Measurements from ENCODE around the gene CDIPT.
A peak's percentile ranks its signal among the peaks of the same experiment; 100 is the strongest.
"Not testable (repeated sequence)": the region's sequence is repeated elsewhere in the genome, so short reads cannot be mapped to it uniquely, and the experiment has no call there.

Gene CDIPT

DNA sequence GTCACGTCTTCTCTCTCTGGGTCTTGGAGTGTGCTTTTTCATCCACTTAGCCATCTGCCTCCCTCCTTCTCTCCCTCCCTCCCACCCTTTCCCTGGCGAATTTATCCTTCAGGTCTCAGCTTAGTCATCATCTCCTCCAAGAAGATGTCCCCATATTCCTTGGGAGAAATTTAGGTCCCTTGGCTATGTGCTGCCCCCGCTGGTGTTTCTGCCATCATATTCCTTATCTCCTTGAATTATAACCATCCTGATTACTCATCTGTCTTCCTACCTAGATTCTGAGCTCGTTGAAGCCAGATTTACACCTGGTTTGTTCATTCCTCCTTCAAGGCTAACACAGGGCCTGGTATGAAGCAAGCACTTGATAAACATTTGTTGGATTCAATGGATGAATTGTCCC is 31.3 kb upstream of the CDIPT start:
- DNase-seq = no peak

DNA sequence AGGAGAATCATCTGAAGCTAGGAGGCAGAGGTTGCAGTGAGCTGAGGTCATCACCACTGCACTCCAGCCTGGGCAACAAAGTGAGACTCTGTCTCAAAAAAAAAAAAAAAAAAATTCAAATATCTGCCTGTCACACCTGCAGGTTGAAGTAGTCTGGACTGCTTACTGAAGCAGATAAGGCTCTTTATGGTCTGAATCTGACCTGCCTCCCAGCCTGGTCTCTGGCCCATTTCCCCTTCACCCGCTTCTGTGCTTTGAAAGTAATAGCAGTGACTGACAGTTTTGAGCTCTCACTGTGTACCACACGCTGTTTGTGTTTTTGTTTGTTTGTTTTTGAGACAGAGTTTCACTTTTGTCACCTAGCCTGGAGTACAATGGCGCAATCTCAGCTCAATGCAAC is 30.5 kb upstream of the CDIPT start:
- no peak for DNase-seq

DNA sequence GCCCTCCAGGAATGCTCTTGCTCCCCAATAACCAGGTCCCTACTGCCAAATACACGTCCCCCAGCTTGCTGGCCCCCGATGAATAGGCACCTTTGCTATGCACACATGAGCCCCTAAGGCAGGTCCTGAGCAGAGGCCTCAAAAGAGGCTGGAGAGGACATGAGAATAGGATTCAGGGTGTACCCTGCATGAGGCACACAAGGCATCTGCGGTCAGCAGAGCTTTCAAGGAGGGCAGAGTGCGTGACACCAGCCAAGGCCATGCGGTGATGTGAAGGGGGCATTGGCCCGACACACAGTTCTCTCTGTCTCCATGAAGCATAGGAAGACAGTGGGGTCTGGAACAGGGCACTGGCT is 29.4 kb upstream of the CDIPT start:
- no peak for DNase-seq

DNA sequence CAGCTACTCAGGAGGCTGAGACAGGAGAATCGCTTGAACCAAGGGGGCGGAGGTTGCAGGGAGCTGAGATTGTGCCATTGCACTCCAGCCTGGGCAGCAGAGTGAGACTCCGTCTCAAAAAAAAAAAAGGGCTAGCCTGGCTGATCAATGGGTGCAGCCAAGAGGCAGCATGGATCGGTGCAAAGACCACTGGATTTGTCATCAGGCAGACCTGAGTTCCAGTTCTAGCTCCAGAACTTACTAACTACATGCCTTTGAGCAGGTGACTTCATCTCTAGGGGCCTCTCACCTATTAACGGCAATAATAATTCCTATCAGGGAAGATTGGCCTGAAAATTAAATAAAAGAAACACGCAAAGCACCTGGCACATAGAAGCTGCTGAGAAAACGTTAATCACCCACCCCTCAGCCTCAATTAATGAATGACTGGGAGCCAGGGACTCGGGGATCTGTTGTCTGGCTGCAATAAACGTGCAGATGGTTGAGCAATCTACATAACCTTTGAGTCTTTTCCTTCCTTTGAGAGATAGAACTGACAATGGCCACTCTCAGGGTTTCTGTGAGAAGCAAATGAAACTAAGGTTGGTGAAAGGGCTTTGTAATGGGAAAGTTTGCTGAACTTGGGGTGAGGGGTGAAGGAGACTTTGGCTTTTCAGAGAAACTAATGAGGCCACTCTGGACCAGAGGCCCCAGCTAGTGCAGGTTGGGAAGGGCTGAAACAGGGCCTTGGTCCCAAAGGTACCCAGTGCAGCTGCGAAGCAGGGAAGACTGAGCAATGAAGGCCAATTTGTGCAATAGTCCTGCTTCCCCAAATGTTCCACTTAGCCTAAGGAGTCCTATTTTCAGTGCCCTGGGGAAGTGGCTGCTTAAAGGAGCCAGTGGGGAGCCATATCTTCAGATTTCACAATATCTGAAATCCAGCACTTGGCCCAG is 28.8 kb upstream of the CDIPT start:
- DNase-seq = no peak

DNA sequence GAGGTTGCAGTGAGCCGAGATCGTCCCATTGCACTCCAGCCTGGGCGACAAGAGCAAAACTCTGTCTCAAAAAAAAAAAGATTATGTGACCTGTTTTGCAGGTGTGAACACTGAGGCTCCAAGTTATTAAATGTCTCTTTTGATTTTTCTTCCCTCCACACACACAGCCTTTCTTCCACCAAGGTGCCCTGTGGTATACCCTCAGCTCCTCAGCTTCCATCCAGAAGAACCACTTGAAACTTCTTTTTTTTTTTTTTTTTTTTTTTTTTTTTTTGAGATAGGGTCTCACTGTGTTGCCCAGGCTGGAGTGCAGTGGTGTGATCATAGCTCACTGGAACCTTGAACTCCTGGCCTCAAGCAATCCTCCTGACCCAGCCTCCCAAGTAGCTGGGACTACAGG is 26.3 kb upstream of the CDIPT start:
- DNase-seq = not testable (repeated sequence)

DNA sequence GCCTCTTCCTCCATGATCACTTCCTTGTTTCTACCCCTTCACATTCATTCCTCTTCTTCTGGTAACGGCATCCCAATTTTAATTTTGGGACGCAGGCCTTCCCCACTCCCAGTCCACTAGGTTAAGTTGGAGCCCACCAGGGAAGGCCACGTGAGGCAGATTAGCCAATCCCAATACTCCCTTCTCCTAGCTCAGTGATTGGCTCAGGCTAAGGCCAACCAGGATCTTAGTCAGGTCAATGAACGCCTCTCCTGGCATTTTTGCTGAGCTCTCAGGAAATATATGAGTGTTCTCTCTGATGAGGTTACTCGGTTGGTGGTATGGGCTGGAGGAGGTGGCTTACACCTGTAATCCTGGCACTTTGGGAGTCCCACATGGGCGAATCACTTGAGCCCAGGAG is 21.0 kb upstream of the CDIPT start:
- DNase-seq = no peak

DNA sequence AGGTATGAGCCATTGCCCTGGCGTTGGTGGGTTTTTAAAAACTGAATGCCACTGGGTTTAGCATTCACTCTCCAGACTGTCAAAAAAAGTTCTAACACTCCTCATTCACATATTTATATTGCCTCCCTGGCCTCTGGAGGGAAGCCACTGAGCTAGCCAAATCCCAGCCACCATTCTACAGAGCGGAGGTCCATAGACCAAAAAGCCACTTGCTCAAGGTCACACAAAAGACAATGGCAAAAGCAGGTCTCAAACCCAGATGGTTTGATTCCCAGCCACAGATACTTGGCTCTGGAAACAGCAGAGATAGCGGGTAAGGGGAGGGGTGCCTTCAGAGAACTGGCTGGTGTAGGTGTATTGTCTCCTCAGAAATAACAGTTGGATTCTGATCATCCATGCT is 18.0 kb upstream of the CDIPT start:
- no peak for DNase-seq

DNA sequence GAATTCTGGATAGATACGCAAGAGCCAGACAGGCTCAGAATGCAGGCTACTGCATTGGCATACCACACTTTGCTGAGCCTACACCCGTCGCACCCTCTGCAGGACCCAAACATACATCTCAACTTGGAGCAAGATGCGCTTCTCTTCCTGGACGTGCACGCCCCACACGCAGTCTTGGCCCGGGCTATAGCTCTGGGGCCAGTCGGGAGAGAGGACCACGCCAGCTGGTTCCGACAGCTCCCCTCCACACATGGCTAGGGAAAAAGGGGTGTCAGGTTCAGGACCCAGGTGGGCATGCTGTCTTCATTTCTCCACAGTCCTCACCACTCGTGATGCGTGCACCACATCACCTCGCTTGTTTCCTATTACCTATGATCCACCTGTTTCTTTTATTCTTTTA is 15.1 kb upstream of the CDIPT start:
- DNase-seq = no peak

DNA sequence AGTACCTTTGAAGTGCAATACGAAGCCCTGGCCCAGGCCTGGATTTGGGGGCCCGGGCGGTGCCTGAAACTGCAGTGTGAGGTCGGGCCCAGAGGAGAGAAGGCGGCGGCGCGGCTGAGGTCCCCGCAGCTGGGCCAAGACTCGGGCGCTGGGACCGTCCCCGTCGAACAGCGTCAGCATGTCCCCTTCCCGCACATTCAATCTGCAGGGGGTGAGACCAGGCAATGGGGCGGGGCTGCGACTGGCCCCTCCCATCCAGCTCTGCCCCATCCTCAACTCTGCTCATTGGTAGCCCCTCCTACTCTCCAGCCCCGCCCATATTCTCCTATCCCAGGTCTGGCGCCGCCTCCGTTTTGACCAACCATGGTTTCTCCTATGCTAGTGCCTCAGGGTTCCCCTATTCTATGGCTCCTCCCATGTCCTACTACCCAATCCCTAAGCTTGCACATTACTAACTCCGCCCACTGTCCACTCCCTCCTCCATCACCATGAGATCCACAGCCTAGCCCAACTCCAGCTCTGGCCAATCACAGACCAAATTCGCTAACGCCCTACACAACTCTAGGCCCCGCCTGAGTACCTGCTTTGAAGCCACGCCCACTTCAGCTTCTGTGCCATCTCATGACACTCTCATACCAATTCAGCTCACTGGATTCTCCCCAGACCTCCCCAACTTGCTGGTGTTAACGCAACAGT is 14.4 kb upstream of the CDIPT start:
- no peak for DNase-seq

DNA sequence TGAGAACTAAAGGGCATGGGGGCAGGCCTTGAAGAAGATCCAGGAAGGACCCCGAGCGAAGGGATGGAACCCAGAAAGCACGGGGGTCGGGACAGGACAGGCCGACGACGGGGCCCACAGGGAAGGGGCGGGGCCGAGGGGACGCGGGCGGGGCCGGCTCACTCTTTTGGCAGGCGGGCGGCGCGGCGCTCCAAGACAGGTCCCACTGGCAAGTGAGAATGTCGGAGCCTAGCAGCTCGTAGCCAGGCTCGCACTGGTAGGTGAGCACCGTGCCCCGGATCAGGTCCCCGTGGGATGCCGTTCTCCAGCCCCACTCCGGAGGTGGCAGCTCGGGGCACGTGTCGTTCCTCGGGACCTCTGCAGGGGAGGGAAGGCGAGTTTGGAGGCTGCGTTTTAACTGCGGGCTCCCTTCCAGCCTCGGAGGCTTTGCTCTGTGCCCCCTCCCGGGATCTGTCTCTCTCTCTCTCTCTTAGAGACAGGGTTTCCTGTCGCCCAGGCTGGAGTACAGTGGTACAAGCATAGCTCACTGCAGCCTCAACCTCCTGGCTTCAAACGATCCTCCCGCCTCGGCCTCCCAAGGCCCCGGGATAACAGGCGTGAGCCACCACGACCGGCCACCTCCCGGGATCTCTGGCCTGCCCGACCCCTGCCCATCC is 13.7 kb upstream of the CDIPT start:
- DNase-seq = peak; percentile 6

DNA sequence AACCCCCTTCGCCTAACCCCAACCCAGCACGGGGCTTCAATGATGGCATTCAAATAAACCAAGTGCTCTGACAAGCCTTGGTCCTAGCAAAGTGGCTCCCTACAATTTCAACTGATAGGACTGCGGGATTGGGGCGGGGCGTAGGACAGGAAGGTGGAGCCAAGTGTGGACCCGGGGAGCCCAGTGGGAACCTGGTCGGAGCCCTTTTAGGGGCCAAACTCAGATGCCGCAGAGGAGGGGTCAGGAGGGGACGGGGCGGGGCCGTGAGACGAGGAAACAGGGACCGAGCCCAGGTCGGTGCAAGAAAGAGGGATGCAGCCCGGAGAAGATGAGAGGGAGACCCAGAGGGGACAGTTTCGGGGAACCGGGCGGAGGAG is 13.2 kb upstream of the CDIPT start:
- DNase-seq = no peak

DNA sequence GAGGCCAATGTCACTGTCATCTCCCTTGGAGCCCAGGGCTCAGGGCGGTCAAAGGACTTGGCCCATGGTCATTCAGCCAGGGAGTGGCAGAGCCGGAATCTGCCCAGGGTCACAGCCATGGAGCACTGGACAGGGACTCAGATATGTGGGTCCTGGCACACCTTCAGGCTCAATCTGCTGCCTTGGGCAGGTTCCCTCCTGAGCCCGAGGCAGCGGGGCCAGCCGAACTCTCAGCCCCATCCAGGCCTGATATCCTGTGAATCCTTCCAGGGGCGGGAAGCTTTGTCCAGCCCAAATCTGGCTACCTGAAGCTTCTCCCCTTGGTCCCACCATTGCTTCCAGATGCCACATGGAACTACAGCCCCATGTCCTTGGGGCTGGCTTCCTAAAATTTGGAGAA is 12.2 kb upstream of the CDIPT start:
- DNase-seq = no peak

DNA sequence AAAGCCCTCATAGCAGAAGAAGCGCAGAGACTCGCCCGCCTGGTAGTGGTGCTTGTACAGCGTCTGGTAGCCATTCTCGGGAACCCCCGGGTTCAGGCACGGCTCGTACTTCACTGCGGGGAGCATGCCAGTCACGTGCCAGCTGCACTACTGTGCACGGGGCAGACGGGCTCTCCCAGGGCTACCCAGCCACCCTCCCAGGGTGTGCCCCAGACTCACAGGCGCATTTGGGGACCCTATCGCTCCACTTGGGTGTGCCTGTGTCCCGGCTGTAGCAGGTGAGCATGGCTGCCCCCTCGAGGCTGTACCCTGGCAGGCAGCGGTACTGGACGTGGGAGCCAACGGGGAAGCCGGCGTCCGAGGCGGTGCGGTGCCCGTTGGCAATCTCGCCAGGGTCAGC is 10.3 kb upstream of the CDIPT start:
- DNase-seq = no peak

DNA sequence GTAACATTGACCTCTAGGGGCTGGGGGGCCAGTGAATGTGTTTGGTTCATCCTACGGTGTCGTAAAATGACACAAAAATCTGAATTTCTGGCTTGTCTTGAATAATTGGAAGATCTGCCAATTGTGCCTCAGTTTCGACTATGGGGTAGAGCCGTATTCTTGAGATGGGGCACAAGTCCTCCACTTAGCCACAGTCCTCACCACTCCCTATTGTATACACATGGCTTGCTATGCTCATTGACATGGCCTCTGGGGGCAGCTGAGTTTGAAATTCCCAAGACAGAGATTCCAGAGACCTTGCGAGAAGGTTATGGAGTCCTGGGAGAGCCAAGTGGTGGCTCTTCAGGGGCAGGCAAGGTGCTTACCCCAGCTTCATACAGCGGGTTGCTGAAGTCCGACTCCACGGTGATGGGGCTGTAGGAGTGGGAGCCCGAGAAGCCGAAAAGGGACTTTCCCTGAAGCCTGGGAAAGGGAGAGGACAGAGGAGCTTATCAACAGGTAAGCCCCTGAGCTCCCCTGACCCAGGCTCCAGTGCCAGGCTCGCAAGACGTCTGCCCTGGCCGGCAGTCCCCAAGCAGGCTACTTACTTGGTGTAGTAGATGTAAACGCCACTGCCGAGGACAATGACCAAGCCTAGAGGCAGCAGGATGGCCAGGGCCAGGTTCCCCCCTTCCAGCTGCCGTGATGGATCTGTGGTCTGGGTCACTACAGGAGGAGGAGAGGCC is 9.0 kb upstream of the CDIPT start:
- DNase-seq = no peak

DNA sequence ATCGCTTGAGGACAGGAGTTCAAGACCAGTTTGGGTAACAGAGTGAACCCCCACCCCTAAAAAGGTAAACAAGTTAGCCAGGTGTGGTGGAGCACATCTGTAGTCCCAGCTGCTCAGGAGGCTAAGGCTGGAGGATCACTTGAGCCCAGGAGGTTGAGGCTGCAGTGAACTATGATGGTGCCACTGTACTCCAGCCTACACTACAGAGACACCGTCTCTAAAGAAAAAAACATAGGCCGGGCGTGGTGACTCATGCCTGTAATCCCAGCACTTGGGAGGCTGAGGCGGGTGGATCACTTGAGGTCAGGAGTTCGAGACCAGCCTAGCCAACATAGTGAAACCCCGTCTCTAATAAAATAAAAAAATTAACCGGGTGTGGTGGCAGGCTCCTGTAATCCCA is 6.0 kb upstream of the CDIPT start:
- not testable (repeated sequence) for DNase-seq

DNA sequence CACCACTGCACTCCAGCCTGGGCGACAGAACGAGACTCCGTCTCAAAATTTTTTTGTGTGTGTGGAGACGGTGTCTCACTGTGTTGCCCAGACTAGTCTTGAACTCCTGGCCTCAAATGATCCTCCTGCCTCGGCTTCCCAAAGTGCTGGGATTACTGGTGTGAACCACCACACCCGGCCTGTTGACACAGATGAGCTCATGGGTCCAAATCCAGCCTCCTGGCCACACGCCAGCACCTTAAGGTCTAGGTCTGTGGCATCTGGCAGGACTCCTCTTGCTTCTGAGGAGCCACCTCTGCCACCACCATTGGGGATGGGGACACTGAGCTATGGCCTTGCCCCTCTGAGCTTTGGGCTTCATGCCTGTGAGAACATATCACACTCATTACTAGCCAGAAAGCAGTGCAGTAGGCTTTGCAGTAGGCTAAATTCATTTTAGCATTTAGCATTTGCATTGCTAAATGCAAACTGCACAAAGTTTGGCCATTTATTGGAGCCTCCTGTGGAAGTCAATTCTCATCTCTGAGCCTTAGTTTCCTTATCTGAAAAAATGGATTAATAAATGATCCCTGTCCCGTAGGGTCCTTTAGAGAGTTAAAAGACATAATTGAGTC is 5.5 kb upstream of the CDIPT start:
- no peak for DNase-seq

DNA sequence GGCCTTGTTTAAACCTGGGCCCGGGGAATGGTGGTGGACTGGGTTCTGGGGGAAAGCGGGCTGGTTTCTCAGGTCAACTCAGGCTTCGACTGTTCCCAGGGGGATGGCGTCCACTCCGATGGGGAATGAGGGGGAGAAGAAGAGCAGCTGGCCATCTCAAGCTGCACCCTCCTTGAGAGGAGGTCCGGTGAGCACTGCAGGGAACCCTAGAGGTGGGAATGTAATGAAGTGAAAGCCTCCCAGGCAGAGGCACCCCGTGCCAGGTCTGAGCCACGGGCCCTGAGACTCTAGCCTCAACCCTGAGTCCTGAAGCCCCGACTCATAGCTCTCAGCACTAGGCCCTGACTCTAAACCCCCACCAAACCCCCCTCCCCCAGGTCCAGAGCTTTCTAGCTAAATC is 1.2 kb upstream of the CDIPT start:
- no peak for DNase-seq

DNA sequence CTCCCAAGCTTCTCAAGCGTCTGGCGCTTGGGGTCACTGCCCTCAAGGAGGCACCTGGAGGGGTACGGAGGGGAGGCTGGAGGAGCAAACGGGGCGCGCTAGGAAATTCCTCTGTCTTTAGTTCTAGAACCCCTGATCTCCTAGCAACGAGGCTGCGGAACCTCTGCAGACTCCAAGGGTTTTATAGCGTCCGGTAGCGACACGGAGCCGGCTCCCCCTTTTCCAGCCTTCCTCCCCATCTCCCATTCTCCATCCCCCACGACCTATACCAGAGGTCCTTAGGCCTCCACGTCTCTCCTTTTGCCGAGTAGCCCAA is 601 bp upstream of the CDIPT start:
- DNase-seq = no peak

DNA sequence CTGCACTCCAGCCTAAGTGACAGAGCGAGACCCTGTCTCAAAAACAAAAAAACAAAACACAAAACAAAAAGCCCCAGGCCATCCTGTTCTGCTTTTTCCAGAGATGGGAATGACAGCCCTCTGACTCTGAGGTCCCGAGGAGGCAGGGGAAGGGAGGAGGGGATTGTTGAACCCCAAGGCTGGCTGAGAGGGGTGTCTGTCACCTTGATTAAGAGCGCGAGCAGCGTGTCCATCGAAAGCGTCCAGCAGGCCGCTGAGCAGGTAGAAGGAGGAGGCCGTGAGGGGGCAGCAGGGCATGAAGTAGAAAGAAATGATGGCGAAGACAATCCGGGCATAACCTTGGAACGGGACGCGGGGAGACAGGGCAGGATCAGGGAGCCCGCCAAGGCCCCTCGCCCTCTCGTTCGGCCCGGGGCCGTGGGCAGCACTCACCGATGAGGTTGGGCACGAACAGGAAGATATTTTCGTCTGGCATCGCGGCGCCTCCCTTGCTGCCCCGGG is 593 bp downstream of the CDIPT start:
- DNase-seq = no peak

DNA sequence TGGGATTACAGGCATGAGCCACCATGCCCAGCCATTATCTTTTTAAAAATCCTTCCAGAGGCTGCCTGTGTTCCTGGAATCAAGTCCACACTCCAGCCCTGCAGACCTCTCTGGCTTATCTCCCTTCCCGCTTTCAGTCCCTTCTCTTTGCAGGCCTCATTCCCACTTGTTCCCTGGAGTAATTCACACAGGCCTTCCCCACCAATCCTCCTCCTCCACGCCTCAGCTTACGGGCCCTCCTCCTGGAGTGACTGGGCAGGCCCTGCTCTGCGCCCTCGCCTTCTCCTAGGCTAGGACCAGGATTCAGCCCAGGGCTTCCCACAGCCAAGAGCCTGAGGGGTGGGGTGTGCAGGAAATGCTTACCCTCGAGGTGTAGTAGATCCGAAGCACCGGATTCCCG is 2.8 kb downstream of the CDIPT start:
- no peak for DNase-seq

DNA sequence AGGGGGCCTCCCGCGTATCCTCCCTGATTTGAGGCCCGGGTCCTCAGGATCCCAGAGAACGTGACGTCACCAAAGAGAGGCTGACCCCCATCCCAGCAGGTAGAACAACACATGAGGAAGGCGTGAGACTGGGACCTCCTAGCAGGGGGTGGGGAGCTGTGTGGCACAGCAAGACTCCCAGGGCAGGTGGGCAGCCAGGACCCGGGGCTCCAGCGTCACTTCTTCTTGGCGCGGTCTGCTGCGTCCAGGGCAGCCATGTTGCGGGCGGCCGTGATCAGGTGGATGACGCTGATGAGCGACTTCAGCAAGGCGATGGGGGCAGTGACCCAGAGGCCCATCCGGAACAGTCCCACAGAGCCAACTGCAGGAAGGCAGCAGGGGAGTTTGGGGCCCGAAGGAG is 4.1 kb downstream of the CDIPT start:
- no peak for DNase-seq

DNA sequence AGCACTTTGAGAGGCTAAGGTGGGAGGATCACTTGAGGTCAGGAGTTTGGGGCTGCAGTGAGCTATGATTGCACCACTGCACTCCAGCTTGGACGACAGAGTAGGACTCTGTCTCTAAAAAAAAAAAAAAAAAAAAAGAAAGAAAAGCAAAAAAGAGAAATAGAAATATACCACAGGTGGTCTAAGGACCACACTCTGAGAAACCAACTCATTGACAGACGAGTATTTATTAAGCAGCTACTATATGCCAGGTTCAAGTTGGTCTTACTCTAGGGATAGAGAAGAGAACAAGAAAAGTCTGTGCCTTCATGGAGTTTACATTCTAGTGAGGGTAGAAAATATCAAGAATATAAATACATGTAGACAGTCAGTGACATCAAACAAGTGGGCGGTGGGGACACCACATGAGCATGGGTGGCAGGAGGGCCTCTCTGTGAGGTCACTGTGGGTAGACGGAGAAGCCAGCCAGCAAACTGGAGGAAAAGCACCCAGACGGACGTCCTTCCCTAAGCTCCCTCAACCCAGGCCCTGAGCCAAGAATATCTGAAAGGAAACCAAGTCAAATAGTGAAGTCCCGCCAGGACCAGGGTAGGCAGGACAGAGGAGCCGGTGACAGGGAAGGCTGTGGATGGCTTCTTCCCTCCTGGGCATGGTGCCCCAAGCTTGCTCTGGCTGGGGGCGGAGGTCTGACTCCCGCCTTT is 4.7 kb downstream of the CDIPT start:
- no peak for DNase-seq
